GM23338 (cell line): ENCODE data around the gene CCDC169.

Experiments
- EZH2 ChIP-seq: fragments of 200-600 bp; sonication (generic); IDR thresholded peaks from one replicate; pipeline ENCODE4 v1.8.0; 2017; ENCODE audit warnings: antibody characterized with exemption, mild to moderate bottlenecking, low read depth; ENCODE audit not compliant: unreplicated experiment
- NANOG ChIP-seq: IDR thresholded peaks from 2 replicates; pipeline ENCODE4 v1.6.1; 2016; ENCODE audit warnings: antibody characterized with exemption, borderline replicate concordance
- POLR2AphosphoS5 ChIP-seq: IDR thresholded peaks from 2 replicates; pipeline ENCODE4 v1.6.1; 2016; ENCODE audit warnings: antibody characterized with exemption, low read depth
- ZNF331 ChIP-seq: fragments of 250-450 bp; sonication (Bioruptor Pico); IDR thresholded peaks from 2 replicates; pipeline ENCODE4 v1.5.0; 2020; ENCODE audit warnings: low read depth, mild to moderate bottlenecking, moderate library complexity
- TF ChIP-seq, protein P1 (sequence below), 2 experiments: fragments of 200-600 bp in 1 of 2; sonication (generic) in 1 of 2; conservative IDR thresholded peaks; 2 replicates each; pipeline versions ENCODE4 v1.5.1 to v1.6.1; 2016 to 2017; ENCODE audit warnings: antibody characterized with exemption in 2 of 2, low read depth in 2 of 2, mild to moderate bottlenecking in 2 of 2, moderate library complexity in 1 of 2
- TF ChIP-seq, protein P2 (sequence below): IDR thresholded peaks from one replicate; pipeline ENCODE4 v1.6.1; 2018; ENCODE audit warnings: antibody characterized with exemption; ENCODE audit not compliant: unreplicated experiment

GRCh38 chr13:36310417-36311108 lies 12.9 kb upstream of the CCDC169 start:
- no peak for TF ChIP-seq ZNF331 (CRISPR knock-in tag)
- no peak for TF ChIP-seq EZH2
- TF ChIP-seq, protein P1, sequence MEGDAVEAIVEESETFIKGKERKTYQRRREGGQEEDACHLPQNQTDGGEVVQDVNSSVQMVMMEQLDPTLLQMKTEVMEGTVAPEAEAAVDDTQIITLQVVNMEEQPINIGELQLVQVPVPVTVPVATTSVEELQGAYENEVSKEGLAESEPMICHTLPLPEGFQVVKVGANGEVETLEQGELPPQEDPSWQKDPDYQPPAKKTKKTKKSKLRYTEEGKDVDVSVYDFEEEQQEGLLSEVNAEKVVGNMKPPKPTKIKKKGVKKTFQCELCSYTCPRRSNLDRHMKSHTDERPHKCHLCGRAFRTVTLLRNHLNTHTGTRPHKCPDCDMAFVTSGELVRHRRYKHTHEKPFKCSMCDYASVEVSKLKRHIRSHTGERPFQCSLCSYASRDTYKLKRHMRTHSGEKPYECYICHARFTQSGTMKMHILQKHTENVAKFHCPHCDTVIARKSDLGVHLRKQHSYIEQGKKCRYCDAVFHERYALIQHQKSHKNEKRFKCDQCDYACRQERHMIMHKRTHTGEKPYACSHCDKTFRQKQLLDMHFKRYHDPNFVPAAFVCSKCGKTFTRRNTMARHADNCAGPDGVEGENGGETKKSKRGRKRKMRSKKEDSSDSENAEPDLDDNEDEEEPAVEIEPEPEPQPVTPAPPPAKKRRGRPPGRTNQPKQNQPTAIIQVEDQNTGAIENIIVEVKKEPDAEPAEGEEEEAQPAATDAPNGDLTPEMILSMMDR (conservative IDR thresholded peaks at IDR 0.05; ENCODE audit: low read depth in 2 of 2): no peak
- TF ChIP-seq, protein P2, sequence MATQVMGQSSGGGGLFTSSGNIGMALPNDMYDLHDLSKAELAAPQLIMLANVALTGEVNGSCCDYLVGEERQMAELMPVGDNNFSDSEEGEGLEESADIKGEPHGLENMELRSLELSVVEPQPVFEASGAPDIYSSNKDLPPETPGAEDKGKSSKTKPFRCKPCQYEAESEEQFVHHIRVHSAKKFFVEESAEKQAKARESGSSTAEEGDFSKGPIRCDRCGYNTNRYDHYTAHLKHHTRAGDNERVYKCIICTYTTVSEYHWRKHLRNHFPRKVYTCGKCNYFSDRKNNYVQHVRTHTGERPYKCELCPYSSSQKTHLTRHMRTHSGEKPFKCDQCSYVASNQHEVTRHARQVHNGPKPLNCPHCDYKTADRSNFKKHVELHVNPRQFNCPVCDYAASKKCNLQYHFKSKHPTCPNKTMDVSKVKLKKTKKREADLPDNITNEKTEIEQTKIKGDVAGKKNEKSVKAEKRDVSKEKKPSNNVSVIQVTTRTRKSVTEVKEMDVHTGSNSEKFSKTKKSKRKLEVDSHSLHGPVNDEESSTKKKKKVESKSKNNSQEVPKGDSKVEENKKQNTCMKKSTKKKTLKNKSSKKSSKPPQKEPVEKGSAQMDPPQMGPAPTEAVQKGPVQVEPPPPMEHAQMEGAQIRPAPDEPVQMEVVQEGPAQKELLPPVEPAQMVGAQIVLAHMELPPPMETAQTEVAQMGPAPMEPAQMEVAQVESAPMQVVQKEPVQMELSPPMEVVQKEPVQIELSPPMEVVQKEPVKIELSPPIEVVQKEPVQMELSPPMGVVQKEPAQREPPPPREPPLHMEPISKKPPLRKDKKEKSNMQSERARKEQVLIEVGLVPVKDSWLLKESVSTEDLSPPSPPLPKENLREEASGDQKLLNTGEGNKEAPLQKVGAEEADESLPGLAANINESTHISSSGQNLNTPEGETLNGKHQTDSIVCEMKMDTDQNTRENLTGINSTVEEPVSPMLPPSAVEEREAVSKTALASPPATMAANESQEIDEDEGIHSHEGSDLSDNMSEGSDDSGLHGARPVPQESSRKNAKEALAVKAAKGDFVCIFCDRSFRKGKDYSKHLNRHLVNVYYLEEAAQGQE: no peak
- no peak for TF ChIP-seq NANOG
- no peak for TF ChIP-seq POLR2AphosphoS5
